ENCODE measurements around the gene SAA2. TPM values are rescaled to one million over a fixed set of nuclear protein-coding genes. Genes with fewer than 3 reads are reported as not detected.
"Not testable (repeated sequence)": the region's sequence is repeated elsewhere in the genome, so short reads cannot be mapped to it uniquely, and the experiment has no call there.

Gene SAA2
- total RNA-seq, 1 experiment from 2014 or later, result not detected

DNA sequence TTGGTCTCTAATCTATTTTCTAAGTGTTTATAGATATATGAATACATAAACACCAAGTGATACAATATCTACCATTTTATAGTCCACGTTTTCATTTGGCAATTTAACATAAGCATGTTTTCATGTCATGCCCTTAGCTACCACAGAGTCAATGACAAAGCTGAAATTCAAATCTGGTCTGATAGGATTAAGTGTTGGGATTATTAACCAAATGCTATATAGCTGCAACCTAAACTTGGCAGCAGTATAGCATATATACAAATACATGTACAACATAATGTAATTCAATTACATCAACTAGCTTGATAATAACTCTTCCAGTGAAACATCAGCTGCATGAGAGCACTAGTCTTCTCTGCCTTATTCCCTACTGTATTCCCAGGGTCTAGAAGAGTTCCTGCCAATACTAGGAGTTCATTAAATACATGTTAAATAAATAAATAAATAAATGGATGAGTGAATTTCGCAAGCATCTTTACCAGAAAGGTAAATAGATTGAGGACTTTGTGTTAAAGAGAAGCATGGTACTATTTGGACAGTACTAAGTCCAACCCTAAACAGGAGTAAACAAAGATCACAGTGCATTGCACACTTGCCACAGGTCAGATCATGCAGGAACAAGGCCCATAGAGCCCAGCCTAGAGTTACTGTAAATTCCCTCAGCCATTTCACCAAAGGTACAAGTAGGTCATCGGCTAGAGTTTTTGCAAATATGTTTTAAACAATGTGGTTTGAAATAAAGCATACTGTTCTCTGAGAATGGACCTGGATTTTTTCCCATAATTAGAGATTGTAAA is 24.7 kb downstream of the SAA2 start:
- Histone ChIP-seq H3K79me2 (ENCODE audit: low read length) (no peaks in the 10 kb centered on the region), H3K4me1 (ENCODE audit: low read length) (no peaks in the 10 kb centered on the region), H3K9me3 (ENCODE audit: low read length) (no peaks in the 10 kb centered on the region), H2AFZ (ENCODE audit: low read length) (no peak overlapping the region), H3K36me3 (ENCODE audit: insufficient read depth, low read length) (no peaks in the 10 kb centered on the region), H3K4me2 (ENCODE audit: low read depth, low read length, poor library complexity, severe bottlenecking) (no peak overlapping the region), H3K27me3 (ENCODE audit: low read length) (no peaks in the 10 kb centered on the region), H3K9me2 (replicated peaks; ENCODE audit: insufficient read depth, low read length) (no peaks in the 10 kb centered on the region; the same call in 1 of the 2 replicates), H4K20me1 (ENCODE audit: insufficient read depth, low read depth, low read length) (no peaks in the 10 kb centered on the region), H3K4me3 (ENCODE audit: low read length) (no peak overlapping the region), H3K9ac (ENCODE audit: low read length) (no peak overlapping the region), H3K27ac (ENCODE audit: low read length) (no peak overlapping the region)
- no peak for DNase-seq

DNA sequence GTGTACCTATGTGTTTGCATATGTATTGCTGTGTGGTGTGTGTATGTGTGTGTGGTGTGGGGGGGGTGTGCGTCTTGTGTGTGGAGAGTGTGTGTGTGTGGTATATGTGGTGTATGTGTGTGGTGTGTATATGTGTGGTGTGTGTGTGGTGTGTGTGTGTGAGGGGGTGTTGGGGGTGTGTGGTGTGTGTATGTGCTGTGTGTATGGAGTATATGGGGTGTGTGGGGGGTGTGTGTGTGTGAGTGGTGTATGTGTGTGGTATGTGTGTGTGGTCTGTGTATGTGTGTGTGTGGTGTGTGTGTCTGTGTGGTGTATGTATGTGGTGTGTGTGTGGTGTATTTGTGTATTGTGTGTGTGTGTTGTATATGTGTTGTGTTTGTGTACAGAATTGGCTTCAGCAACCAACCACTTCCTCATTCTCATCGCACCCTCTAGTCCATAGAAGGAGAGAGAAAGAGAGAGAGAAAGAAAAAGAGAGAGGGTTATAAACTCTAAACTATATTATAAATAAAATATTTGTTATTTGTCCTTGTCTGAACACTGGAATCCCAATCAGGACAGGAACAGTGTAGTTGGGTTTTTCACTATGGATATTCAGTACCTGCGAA is 25.6 kb downstream of the SAA2 start:
- Histone ChIP-seq H3K36me3 (ENCODE audit: insufficient read depth, low read length) (no peaks in the 10 kb centered on the region), H3K4me2 (ENCODE audit: low read depth, low read length, poor library complexity, severe bottlenecking) (no peak overlapping the region), H3K9me3 (ENCODE audit: low read length) (no peaks in the 10 kb centered on the region), H3K9me2 (replicated peaks; ENCODE audit: insufficient read depth, low read length) (no peaks in the 10 kb centered on the region), H3K27ac (ENCODE audit: low read length) (no peak overlapping the region), H3K9ac (ENCODE audit: low read length) (no peak overlapping the region), H3K4me1 (ENCODE audit: low read length) (no peaks in the 10 kb centered on the region), H3K79me2 (ENCODE audit: low read length) (no peaks in the 10 kb centered on the region), H2AFZ (ENCODE audit: low read length) (no peak overlapping the region), H4K20me1 (ENCODE audit: insufficient read depth, low read depth, low read length) (no peaks in the 10 kb centered on the region), H3K27me3 (ENCODE audit: low read length) (no peaks in the 10 kb centered on the region), H3K4me3 (ENCODE audit: low read length) (no peak overlapping the region)
- DNase-seq, result no peak

DNA sequence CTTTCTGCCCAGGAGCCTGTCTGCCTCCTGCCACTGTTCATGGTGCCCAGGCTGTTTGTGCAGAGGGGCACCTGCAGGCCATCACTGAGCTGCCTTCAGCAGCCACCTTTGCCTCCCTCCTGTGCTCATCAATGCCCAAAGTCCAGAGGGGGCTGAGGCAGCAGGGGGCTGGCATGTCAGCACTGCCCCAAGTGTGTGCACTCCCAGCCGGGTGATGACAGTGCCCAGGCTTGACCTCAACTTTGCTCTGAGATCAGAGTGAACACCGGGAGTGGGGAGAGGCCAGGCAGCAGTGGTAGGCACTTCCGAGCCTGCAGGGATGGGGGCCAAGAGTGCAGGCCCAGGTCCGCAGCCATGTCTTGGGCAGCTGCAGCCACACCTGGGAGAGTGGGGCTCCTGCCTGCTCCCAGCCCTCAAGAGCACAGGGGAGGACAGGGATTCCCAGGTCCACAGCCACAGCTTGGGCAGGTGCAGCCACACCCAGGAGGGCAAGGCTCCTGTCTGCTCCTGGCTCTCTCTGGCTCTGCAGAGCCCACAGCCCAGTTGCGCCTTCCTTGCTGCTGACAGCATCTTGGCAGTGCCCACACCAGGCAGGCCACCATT is 27.1 kb downstream of the SAA2 start:
- Histone ChIP-seq H3K9ac (ENCODE audit: low read length) (no peak overlapping the region), H3K36me3 (ENCODE audit: insufficient read depth, low read length) (no peaks in the 10 kb centered on the region), H2AFZ (ENCODE audit: low read length) (no peak overlapping the region), H3K27ac (ENCODE audit: low read length) (no peak overlapping the region), H3K9me3 (ENCODE audit: low read length) (no peaks in the 10 kb centered on the region), H4K20me1 (ENCODE audit: insufficient read depth, low read depth, low read length) (no peaks in the 10 kb centered on the region), H3K9me2 (replicated peaks; ENCODE audit: insufficient read depth, low read length) (no peaks in the 10 kb centered on the region), H3K4me2 (ENCODE audit: low read depth, low read length, poor library complexity, severe bottlenecking) (no peak overlapping the region), H3K4me3 (ENCODE audit: low read length) (no peak overlapping the region), H3K79me2 (ENCODE audit: low read length) (no peaks in the 10 kb centered on the region), H3K4me1 (ENCODE audit: low read length) (no peaks in the 10 kb centered on the region), H3K27me3 (ENCODE audit: low read length) (no peaks in the 10 kb centered on the region)
- no peak for DNase-seq

DNA sequence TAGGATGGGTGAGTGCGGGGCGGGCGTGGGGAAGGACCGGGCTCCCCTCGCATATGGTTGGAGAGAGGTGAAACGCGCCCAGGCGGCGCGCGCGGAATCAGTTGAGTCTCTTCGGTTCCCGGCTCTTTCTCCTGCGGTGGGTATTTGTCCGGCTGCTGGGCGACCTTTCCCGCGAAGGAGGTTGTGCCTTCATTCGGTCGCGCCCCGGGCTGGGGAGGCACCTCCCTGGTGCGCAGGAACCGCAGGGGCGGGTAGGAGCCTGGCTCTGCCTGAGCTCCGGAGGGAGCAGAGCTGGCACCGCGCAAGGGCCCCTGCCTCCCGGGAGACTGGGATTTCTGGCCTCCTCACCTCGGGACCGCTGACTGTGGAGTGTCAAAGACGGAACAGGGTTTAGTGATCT is 39.4 kb downstream of the SAA2 start:
- no peak overlapping the region for H3K9ac ChIP-seq (ENCODE audit: low read length)
- no peaks in the 10 kb centered on the region for H3K36me3 ChIP-seq (ENCODE audit: insufficient read depth, low read length)
- no peaks in the 10 kb centered on the region for H4K20me1 ChIP-seq (ENCODE audit: insufficient read depth, low read depth, low read length)
- DNase-seq, result no peak
- H3K27me3 ChIP-seq (ENCODE audit: low read length), result no peaks in the 10 kb centered on the region
- H3K79me2 ChIP-seq (ENCODE audit: low read length), result no peaks in the 10 kb centered on the region
- H2AFZ ChIP-seq (ENCODE audit: low read length), result no peak overlapping the region
- no peak overlapping the region for H3K4me3 ChIP-seq (ENCODE audit: low read length)
- no peak overlapping the region for H3K27ac ChIP-seq (ENCODE audit: low read length)
- no peaks in the 10 kb centered on the region for H3K9me3 ChIP-seq (ENCODE audit: low read length)
- H3K4me1 ChIP-seq (ENCODE audit: low read length), result no peaks in the 10 kb centered on the region
- H3K9me2 ChIP-seq (replicated peaks; ENCODE audit: insufficient read depth, low read length), result no peaks in the 10 kb centered on the region
- H3K4me2 ChIP-seq (ENCODE audit: low read depth, low read length, poor library complexity, severe bottlenecking), result no peak overlapping the region

DNA sequence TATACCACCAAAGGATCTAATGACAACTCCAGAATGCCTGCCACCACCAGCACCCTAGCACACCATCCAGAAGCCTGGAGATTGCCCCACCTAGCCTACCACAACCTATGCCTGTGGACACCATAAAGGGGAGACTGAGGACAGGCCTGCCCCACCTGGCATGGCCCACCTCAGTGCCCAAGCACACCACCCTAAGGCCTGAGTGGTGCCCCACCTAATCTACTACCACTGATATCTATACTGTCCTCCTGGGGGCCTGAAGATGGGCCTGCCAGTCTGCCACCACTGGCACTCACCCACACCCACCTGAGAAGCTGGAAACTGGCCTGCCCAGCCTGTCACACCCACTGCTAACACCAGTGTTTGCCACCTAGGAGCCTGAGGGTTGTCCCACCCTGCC is 43.7 kb downstream of the SAA2 start:
- H2AFZ ChIP-seq (ENCODE audit: low read length), result no peak overlapping the region
- H3K9ac ChIP-seq (ENCODE audit: low read length), result no peak overlapping the region
- H3K4me2 ChIP-seq (ENCODE audit: low read depth, low read length, poor library complexity, severe bottlenecking), result no peak overlapping the region
- peaks cover 6% of the 10 kb centered on the region for H3K4me1 ChIP-seq (ENCODE audit: low read length)
- H3K36me3 ChIP-seq (ENCODE audit: insufficient read depth, low read length), result no peaks in the 10 kb centered on the region
- H3K4me3 ChIP-seq (ENCODE audit: low read length), result no peak overlapping the region
- H3K27ac ChIP-seq (ENCODE audit: low read length), result no peak overlapping the region
- H4K20me1 ChIP-seq (ENCODE audit: insufficient read depth, low read depth, low read length), result no peaks in the 10 kb centered on the region
- H3K9me2 ChIP-seq (replicated peaks; ENCODE audit: insufficient read depth, low read length), result no peaks in the 10 kb centered on the region
- no peaks in the 10 kb centered on the region for H3K9me3 ChIP-seq (ENCODE audit: low read length)
- no peak for DNase-seq
- no peaks in the 10 kb centered on the region for H3K79me2 ChIP-seq (ENCODE audit: low read length)
- H3K27me3 ChIP-seq (ENCODE audit: low read length), result no peaks in the 10 kb centered on the region

DNA sequence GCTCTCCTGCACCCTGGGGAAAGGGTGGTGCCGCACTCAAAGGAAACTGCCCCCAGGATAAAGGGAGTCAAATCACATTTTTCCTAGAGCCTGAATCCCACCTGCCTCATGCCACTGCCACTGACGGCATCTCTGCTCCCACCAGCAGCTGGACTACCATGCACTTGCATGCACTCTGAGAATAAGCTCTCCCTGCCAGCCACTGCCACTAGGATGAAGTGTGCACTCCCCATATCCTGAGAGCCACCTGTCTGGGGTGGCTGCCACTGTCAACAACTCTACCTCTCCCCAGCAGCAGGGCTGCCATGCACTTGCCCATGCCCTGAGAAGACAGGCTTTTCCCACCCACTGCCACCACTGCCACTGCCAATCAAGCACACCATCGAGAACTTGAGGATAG is 44.2 kb downstream of the SAA2 start:
- H3K4me2 ChIP-seq (ENCODE audit: low read depth, low read length, poor library complexity, severe bottlenecking), result no peak overlapping the region
- H4K20me1 ChIP-seq (ENCODE audit: insufficient read depth, low read depth, low read length), result no peaks in the 10 kb centered on the region
- H3K4me3 ChIP-seq (ENCODE audit: low read length), result no peak overlapping the region
- no peaks in the 10 kb centered on the region for H3K27me3 ChIP-seq (ENCODE audit: low read length)
- no peaks in the 10 kb centered on the region for H3K9me2 ChIP-seq (replicated peaks; ENCODE audit: insufficient read depth, low read length)
- peaks cover 6% of the 10 kb centered on the region for H3K4me1 ChIP-seq (ENCODE audit: low read length)
- no peaks in the 10 kb centered on the region for H3K9me3 ChIP-seq (ENCODE audit: low read length)
- no peak overlapping the region for H2AFZ ChIP-seq (ENCODE audit: low read length)
- H3K36me3 ChIP-seq (ENCODE audit: insufficient read depth, low read length), result no peaks in the 10 kb centered on the region
- no peaks in the 10 kb centered on the region for H3K79me2 ChIP-seq (ENCODE audit: low read length)
- no peak for DNase-seq
- no peak overlapping the region for H3K27ac ChIP-seq (ENCODE audit: low read length)
- no peak overlapping the region for H3K9ac ChIP-seq (ENCODE audit: low read length)

DNA sequence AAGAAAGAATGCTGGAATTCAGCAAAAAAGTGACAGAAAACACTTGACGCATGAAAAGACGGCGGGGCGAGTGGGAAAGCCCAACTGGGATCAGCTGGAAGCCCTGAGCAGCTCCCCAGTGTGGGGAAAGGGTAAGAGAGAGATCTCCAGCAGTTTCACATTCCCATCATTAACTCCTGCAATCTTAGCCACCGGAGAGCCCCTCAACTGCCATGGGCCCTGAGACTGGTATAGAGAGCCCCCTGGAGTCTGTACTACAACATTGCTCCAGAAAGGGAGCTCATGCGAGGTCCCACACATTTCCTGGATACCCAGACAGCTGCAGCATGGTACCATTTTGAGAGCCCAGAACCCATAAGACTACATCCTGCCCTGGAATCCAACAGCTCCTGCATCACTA is 44.7 kb downstream of the SAA2 start:
- H3K9me3 ChIP-seq (ENCODE audit: low read length), result no peaks in the 10 kb centered on the region
- no peak overlapping the region for H3K9ac ChIP-seq (ENCODE audit: low read length)
- H3K27me3 ChIP-seq (ENCODE audit: low read length), result no peaks in the 10 kb centered on the region
- no peaks in the 10 kb centered on the region for H4K20me1 ChIP-seq (ENCODE audit: insufficient read depth, low read depth, low read length)
- H3K4me3 ChIP-seq (ENCODE audit: low read length), result no peak overlapping the region
- no peaks in the 10 kb centered on the region for H3K36me3 ChIP-seq (ENCODE audit: insufficient read depth, low read length)
- no peaks in the 10 kb centered on the region for H3K9me2 ChIP-seq (replicated peaks; ENCODE audit: insufficient read depth, low read length)
- H3K79me2 ChIP-seq (ENCODE audit: low read length), result no peaks in the 10 kb centered on the region
- DNase-seq, result peak; percentile 63
- peaks cover 6% of the 10 kb centered on the region for H3K4me1 ChIP-seq (ENCODE audit: low read length)
- H2AFZ ChIP-seq (ENCODE audit: low read length), result no peak overlapping the region
- no peak overlapping the region for H3K27ac ChIP-seq (ENCODE audit: low read length)
- no peak overlapping the region for H3K4me2 ChIP-seq (ENCODE audit: low read depth, low read length, poor library complexity, severe bottlenecking)

DNA sequence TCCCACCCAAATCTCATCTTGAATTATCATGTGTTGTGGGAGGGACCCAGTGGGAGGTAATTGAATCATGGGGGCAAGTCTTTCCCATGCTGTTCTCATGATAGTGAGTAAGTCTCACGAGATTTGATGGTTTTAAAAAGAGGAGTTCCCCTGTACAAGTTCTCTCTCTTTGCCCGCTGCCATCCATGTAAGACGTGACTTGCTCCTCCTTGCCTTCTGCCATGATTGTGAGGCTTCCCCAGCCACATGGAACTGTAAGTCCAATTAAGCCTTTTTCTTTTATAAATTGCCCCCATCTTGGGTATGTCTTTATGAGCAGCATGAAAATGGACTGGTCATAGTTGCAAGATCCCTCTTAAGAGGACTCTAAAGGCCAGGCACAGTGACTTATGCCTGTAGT is 50.7 kb downstream of the SAA2 start:
- not testable (repeated sequence) for H3K4me1 ChIP-seq (ENCODE audit: low read length); H2AFZ ChIP-seq (ENCODE audit: low read length); H3K4me2 ChIP-seq (ENCODE audit: low read depth, low read length, poor library complexity, severe bottlenecking); H4K20me1 ChIP-seq (ENCODE audit: insufficient read depth, low read depth, low read length); H3K36me3 ChIP-seq (ENCODE audit: insufficient read depth, low read length); H3K9me2 ChIP-seq (replicated peaks; ENCODE audit: insufficient read depth, low read length); H3K4me3 ChIP-seq (ENCODE audit: low read length); DNase-seq; H3K9me3 ChIP-seq (ENCODE audit: low read length); H3K9ac ChIP-seq (ENCODE audit: low read length); H3K27me3 ChIP-seq (ENCODE audit: low read length); H3K27ac ChIP-seq (ENCODE audit: low read length); H3K79me2 ChIP-seq (ENCODE audit: low read length)

Measured in Karpas-422 (cell line).